Activated CD8-positive, alpha-beta memory T cell treated with anti-CD3 and anti-CD28 coated beads for 48 hours (primary cell): ENCODE results near the gene RYR3.

Experiments
- DNase-seq, 3 experiments: peaks; one replicate each; pipeline ENCODE4 v3.0.0-alpha.2; 2020; ENCODE audit warnings: low read depth in 2 of 3, low spot score in 2 of 3

Gene RYR3

DNA sequence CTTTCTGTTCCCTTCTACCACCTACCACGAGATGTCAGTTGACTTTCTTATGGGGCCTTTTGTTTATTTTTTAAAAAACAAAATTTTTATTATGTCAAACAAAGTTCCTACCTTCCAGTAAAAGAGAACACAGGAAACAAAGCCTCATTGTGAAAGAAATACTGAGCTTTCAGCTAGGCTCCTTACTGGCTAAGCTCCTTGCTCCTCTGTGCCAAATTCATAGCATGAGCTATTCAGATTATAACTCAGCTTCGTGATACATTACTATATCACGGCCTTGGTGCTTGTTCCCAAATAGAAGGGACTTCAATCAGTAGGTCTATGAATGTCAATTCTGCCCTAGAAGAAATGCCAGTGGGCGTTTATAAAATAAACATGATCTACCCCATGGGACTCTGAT lies 511.7 kb downstream of the RYR3 start:
- DNase-seq, result no peak

DNA sequence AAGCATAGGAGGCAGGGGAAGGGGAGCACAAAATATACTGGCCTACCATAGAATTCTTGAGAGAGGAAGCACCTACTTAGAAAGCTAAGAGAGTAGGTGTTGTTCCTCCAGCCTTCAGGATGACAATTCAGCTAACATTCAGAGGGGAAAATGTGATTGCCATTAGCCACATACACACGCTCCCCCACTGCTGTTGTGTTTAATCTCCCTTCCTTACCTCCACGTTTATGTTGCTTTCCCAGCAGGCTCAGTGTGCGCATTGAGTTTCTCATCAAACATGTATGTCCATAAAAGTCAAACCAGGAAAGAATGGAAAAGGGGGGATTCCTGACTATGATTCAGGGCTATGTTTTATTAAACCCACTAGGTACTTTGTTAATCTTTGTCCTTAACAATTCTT lies 512.4 kb downstream of the RYR3 start:
- DNase-seq, result no peak

DNA sequence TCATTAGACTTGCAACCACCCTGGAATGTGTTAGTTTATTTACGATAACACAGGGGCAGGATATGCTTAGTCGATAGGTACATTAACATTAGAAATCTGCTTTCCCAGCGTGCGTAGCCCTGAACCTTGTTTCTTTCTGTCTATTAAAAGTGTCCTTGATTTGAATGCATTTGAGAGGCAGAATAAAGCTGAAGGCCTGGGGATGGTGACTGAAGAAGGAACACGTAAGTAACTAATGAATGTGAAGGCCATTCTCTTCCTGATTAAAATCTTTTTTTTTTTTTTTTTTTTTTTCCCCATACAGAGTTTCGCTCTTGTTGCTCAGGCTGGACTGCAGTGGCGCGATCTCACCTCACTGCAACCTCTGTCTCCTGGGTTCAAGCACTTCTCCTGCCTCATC lies 514.7 kb downstream of the RYR3 start:
- no peak for DNase-seq

DNA sequence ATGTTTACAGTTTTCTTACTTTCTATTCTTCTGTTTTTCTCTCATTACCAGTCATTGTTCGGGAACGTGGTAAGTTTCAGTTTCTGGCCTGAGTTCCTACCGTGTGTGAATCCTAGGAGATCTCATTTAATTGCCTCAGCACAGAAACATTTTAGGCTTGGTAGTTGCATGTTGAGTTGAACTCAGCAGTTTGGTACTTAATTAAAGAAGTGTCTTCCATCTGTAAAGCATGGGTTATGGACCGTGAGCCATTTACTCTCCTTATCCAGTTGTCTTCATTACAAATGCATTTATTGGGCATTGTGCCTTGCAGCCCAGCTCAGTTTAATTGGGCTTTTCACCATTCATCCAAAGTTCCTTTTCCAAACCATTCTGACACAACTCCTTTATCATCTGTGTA lies 515.4 kb downstream of the RYR3 start:
- DNase-seq, result no peak

DNA sequence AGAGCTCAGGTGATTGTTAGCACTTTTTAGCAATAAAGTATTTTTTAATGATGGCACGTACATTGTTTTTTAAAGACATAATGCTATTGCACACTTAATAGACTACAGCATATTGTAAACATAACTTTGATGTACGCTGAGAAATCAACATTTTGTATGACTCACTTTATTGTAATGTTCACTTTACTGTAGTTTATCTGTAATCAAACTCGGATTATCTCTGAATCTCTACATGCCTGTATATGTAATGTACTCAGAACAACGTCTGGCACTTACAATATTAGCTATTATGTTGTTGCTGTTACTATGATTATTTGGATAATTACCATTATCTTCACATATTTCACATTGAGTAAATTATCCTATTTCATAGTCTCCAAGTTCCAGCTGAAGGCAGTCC lies 519.6 kb downstream of the RYR3 start:
- no peak for DNase-seq

DNA sequence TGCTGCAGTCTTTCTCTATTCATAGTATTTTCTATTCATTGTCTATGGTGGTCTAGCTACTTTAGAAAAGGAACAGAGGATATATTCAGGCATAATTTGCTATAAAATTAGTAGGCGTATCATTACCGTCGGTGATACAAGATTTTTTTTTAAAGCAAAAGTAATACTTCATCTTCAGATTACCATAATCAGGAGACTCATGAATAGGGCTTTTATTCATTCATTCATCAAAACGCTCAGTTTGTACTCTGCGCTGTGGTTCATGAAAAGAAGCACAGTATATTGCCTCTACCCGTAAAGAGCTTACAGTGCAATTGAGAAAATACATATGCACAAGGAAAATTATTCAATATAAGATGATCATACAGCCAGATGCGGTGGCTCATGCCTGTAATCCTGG lies 520.9 kb downstream of the RYR3 start:
- DNase-seq, result no peak

DNA sequence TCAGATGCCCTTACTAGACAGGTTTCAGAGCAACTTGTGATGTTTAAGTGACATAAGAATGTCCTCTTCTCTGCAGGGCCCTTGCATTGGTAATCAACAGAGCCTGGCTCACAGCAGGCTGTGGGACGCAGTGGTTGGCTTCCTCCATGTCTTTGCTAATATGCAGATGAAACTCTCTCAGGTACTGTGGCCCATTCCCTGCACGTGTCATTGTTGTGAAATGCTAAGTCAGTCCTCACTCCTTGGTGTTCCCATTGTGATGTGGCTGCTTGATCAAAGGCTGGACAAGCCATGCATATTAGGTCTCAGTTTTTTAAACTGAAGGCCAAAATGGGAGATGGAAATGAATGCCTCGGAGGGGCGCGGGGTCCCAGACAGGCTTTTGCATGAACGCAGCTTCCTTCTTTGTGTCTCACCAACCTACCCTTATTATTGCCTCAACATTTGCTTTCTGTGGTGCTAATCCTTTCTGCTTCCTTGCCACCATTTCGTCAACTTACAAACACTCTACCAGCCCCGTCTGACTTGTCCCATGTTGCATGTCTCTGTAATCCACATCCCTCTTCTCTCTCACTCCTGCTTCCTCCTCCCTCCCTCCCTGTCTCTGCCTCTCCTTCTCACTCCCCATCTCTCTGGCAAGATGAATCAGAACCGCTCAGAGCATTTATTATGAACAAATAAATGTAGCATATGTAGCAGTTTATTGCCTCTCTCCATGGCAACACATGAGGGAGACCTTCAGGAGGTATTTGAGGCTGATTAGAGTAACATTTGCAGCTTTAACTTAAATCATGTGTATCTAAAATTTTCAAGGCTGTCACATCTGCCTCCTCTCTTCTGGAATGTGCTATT lies 524.4 kb downstream of the RYR3 start:
- DNase-seq, result no peak

DNA sequence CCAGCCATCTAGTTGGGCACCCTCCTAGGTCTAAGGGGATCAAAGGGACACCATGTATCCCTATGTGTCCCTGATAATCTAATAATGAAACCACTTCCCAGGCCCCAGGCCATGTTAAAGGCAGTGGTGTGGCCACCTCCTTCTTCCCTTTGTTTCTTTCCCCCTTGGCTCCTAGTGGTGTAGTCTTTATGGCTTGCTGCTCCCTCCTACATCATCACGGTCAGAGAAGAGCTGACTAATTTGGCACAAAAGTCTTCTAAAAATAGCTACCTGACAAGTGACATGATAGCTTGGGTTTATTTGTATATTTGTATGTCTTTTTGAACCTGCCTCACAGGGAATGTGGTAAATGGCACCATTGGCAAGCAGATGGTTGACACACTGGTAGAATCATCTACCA lies 526.5 kb downstream of the RYR3 start:
- no peak for DNase-seq

DNA sequence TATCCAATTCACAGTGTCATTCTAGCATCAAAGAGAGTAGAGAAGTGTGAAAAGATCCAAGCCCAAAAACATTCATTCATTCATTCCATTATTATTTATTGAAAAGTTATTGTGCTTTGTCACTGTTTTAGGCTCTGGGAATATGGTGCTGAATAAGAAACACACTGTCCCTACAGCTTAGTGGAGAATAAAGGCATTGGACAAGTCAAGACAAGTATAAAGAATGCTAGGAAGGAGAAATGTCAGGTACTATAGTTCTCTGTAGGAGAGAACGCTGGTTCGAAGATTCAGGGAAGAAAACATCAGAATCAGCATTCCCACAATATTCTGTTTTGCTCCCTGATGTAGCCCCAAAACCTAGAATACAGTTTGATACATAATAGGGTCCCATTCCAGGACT lies 528.8 kb downstream of the RYR3 start:
- no peak for DNase-seq

DNA sequence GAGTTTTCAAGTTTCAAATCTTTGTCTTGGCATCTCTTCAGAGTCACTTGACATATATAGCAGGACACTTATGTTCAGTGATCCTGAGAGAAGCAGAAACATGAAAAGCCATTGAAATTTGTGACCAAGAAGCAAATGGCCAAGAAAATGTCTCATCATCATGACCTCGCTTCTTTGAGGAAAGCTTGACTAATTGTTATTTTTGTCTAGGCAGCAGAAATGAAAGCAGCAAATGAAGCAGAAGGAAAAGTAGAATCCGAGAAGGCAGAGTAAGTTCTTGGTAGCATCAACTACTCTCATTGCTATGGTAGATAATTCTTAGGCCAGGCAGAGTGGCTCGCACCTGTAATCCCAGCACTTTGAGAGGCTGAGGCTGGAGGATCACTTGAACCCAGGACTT lies 529.8 kb downstream of the RYR3 start:
- no peak for DNase-seq

DNA sequence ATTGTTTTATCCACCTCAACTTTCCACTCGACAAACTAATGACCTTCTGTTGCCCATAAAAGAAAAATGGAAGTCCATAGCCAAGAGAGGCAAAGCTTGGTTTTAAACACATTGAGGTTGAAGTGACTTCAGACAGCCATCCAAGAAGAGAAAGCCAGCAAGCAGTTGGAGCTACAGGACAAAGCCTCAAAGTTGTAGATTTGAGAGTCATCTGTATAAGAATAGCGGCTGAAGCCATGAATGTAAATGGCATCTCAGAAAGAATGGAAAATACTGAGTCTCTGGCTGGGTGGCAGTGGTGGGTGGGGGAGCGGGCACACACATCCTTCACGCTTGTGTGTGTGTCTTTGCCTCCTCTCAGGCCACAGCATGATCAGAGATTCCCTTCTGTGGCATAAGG lies 533.4 kb downstream of the RYR3 start:
- DNase-seq, result no peak

DNA sequence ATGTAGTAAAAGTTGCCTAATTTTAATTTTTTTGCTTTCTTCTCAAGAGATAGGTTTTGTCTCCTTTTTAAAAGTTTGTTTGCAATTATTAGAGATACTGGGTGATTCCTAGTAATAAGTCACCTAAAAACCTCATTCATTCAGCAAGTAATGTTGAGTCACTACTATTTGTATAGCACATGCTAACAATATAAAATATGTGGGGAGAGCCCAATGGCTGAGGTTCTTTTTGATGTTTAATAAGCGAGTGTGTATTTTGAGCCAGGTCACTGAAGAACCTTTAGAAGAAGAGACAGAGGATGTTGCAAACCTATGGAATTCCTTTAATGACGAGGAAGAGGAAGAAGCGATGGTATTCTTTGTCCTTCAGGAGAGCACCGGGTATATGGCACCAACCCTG lies 533.8 kb downstream of the RYR3 start:
- no peak for DNase-seq

DNA sequence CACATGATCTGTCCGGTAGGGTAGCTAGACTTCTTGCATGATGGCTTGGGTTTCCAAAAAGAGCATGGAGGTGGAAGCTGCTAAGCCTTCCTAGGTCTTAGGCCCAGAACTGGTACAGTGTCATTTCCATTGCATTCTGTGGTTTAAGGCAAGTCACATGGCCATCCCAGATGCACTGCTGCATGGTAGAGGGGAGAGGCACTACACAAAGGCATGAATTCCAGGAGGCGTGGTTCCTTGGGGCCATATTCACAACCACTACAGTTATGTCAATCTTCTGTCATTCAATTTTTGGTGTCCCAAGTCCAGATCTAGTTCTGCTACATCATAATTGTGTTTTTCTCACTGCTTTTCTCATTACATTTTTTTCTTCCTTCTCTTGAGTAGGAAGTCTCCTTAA lies 535.4 kb downstream of the RYR3 start:
- no peak for DNase-seq

DNA sequence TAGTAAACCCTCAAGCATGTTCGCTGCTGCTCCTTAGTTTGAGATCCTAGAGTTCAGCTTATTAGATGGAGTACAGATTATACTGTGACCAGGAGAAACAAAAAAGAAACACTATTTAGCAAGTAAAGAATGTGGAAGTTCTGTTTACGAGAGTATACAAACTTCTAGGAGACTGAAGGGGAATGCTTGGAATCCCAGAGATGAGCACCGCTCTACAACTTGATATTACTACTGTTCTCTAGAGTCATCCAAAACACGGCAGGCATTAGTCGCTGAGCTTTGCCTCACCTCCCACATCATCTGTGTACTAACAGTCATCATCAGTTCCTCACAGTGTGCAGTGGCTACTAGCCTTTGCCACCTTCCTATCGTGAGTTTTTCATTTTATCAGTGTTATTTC lies 536.1 kb downstream of the RYR3 start:
- DNase-seq, result no peak

DNA sequence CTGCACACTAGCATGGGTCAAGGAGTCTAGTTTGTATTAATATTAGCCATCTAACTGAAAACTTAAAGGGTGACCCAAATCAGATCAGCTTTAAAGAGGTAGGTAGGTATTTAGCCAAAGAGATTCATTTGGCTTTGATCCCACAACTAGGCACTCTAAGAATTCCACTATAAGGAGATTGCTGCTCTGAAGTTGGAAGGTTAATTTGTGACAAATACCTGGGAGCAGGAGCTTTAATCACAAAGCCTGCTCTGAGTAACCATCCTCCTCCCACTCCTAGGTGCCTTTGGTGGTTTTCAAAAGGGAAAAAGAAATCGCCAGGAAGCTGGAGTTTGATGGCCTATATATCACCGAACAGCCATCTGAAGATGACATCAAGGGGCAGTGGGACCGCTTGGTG lies 537.2 kb downstream of the RYR3 start:
- DNase-seq, result no peak

DNA sequence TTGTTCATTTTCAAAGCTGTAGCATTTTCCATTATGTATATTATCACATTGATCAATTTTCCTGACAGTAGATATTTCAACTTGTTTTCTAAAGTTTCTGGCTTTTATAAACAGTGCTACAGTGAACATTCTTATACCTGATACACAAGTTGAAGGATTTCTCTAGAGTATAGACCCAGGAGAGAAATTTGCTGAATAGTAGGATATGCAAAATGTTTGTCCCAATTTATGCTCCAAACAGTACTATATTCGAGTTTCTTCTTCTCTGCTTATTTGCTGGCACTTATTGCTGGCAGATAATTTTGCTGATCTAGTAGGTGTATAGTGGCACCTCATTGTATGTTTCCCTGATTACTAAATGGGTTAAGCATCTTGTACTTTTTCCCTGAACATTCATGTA lies 540.3 kb downstream of the RYR3 start:
- DNase-seq, result no peak

DNA sequence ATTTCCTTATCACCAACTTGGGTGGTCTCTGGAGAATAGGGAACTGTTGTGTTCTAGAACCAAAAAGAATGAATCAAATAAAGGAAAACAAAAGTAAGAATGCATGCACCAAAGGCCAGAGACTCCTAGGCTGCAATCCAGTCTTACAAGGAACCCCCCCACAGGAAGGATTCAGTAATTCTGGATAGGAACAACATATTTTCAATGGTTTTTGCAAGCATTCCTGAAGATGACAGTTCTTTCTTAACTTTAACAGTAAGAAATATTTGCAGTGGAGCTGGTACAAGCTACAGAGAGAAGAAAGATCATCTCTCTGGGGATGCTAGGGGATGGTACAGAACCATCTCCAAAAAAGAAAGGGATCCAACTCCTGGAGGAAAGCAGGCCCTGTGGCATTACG lies 541.3 kb downstream of the RYR3 start:
- no peak for DNase-seq

DNA sequence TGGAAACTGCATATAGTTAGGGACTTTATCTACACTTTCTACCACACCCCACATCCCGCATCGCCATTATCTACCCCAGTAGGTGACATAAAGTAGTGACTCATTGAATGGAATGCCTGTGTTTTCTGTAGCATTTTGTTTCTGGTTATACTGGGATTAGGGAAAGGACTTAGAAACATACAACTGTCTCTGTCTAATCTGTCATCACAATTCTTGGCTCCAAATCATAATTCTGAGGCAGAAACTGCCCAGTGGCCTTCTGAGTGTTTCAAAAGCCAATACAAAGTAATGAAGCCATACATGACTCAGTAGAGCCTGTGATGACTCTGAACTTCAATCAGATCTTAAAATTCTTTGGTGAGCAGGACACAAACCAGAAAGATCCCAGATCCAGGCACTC lies 541.8 kb downstream of the RYR3 start:
- DNase-seq, result no peak

DNA sequence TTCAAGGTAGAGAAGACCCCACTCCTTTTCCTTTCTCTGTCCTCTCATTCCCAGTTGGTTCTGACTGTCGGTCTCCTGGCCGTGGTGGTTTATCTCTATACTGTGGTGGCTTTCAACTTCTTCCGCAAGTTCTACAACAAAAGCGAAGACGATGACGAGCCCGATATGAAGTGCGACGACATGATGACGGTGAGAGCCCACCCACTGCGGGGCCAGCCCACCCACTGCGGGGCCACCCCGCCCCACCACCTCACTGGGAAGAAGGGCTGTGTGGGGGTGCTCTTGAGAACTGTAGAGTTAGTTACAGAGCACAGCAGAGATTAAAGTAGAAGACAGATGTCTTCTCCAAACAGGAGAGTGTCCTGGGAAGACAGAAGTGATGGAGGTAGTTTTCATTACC lies 547.0 kb downstream of the RYR3 start:
- DNase-seq, result no peak

DNA sequence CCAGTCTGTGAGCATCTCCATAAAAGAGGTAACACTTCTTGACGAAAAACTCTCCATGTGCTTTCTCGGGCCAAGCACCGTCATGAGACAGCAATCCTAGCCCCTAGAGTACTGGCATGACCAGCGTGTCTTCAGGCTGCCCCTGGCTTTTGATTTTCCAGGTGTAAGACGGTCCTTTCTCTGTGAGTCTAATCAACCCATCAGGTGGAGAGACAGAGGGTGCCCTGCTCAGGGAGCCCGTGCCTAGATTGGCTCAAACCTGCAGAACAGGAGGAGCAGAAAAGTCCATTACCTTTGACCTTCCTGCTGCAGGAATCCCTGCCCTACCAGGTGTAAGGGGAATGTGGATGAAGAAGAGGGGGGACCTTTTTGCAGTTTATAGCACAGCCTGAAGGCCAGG lies 548.1 kb downstream of the RYR3 start:
- DNase-seq, result no peak

DNA sequence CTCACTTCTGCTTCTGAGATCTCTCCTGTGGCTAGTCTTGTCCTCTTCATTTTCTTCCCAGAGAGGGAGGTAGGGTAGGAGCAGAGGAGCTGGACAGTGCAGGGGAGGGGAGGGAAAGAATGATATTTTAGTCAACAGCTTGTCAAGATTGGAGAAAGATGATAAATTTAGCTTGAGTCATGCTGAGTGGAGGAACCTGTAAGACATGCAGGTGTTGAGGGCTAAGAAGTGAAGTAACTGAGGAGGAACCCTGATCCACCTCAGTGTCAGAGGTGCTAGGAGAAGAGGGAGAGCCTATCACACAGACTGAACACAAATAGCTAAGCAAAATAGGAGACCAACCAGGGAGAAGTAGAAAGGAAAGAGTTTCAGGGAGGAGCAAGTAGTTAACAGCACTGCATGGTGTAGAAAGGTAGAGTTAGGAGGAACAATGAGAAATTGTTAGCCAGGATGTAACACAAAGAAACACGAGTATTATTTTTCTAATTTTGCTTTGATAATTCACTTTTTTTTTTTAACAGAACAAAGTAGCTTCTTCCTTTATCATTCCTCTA lies 549.3 kb downstream of the RYR3 start:
- no peak for DNase-seq

DNA sequence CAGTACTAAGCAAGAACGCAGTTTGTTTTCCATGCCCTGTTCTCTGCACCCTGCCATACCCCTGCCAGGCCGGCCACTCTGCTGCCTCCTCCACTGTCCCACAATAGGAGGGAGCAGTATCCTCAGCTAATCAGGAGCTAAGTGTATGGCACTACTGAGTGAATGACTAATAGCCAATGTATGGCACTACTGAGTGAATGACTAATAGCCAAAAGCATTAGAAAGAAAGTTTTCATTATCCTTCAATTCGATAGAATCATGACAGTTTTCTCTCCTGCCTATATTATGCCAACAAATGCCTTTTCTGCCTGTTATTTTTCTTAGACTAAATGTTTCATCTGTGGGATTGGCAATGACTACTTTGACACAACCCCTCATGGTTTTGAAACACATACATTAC lies 550.0 kb downstream of the RYR3 start:
- DNase-seq, result no peak

DNA sequence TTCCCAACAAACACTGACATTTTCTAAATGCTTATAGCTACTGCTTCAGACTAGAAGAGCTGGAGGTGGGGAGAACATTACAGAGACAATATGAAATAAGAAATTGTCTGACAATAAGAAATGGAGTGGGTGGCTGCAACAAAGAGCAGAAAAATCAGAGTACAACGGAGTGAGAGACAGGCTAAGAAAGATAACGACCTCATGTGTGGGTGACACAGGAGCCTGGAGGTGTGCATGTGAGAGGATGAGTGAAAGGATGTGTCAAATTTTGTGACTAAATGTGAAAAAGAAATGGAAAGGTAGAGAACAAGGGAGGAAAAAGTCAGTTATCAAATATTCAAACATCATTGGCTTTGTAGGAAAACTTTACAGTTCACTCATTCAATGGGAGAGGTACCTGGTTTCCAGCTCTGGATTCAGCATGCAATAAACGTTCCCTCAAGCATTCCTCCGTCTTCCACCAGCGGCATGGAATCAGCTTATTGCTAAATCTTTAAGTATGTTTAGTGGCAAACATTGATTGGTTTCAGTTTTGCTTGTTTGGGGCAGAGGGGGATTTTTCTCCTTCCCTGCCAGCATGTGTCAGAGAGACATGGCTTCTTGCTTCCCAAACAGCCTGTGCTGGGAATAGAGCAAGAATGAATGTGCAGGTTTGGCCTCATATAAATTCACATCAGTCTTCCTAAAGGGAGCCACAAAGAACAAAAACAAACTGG lies 553.8 kb downstream of the RYR3 start:
- DNase-seq, result no peak
